Smooth muscle cell (in vitro differentiated cells): Measurements from ENCODE around the gene KAT2B. TPM values are rescaled to one million over a fixed set of nuclear protein-coding genes. Genes with fewer than 3 reads are reported as not detected.

Source experiments
- DNase-seq: peaks from one replicate; lab custom pipeline; 2025; ENCODE audit not compliant: unreplicated experiment; lab: John Stamatoyannopoulos, UW
- H2AFZ ChIP-seq: fragments of 200-600 bp; sonication (generic); 2 replicates; pipeline ENCODE4 v1.6.0; 2016; ENCODE audit warnings: antibody characterized with exemption, low read depth, mild to moderate bottlenecking
- H3F3A ChIP-seq: fragments of 200-600 bp; sonication (generic); 2 replicates; pipeline ENCODE4 v1.6.0; 2017; ENCODE audit warnings: antibody characterized with exemption, low read depth
- H3K27ac ChIP-seq: fragments of 200-600 bp; sonication (generic); 2 replicates; pipeline ENCODE4 v1.5.1; 2016; ENCODE audit warnings: low read depth, mild to moderate bottlenecking
- H3K27me3 ChIP-seq: fragments of 200-600 bp; sonication (generic); 2 replicates; pipeline ENCODE4 v1.6.1; 2016; ENCODE audit warnings: low read depth, mild to moderate bottlenecking
- H3K36me3 ChIP-seq: fragments of 200-600 bp; sonication (generic); 2 replicates; pipeline ENCODE4 v1.5.1; 2016; ENCODE audit warnings: low read depth
- H3K4me1 ChIP-seq: fragments of 200-600 bp; sonication (generic); 2 replicates; pipeline ENCODE4 v1.5.1; 2016; ENCODE audit warnings: low read depth
- H3K4me2 ChIP-seq: fragments of 200-600 bp; sonication (generic); 2 replicates; pipeline ENCODE4 v1.6.0; 2016; ENCODE audit warnings: mild to moderate bottlenecking
- H3K4me3 ChIP-seq: fragments of 200-600 bp; sonication (generic); 2 replicates; pipeline ENCODE4 v1.5.1; 2016; ENCODE audit warnings: mild to moderate bottlenecking
- H3K79me2 ChIP-seq: fragments of 200-600 bp; sonication (generic); 2 replicates; pipeline ENCODE4 v1.6.0; 2016; ENCODE audit warnings: low read depth, mild to moderate bottlenecking
- H3K9ac ChIP-seq: fragments of 200-600 bp; sonication (generic); 2 replicates; pipeline ENCODE4 v1.6.0; 2016; ENCODE audit warnings: low read depth
- H3K9me3 ChIP-seq: fragments of 200-600 bp; sonication (generic); replicated peaks from 2 replicates; pipeline ENCODE4 v1.5.1; 2016; ENCODE audit warnings: low read depth
- H4K20me1 ChIP-seq: fragments of 200-600 bp; sonication (generic); 2 replicates; pipeline ENCODE4 v1.6.0; 2016; ENCODE audit warnings: low read depth
- CTCF ChIP-seq: fragments of 200-600 bp; sonication (generic); IDR thresholded peaks from 2 replicates; pipeline ENCODE4 v1.5.1; 2017; ENCODE audit warnings: borderline replicate concordance, mild to moderate bottlenecking, antibody characterized with exemption; ENCODE audit not compliant: insufficient read depth, poor library complexity, severe bottlenecking
- WGBS: methylation state at CpG from one replicate; pipeline ENCODE4 v1.1.7; 2016; ENCODE audit warnings: low lambda C conversion rate; 5-methylcytosine and 5-hydroxymethylcytosine counted together
- polyA plus RNA-seq: library from polyadenylated mRNA; unstranded; fragments of >200 nt; fragmentation: Nextera tagmentation; extraction: Ambion mirVana; gene quantifications from 2 replicates; pipeline ENCODE4 v1.2.1, GENCODE V29; 2016
- total RNA-seq: library from RNA; depleted of rRNA; stranded (reverse); fragments of >200 nt; gene quantifications from 2 replicates; pipeline ENCODE4 v1.2.3, GENCODE V29; 2014

Gene KAT2B
- total and polyA plus RNA-seq, 2 experiments from 2014 or later, result 1.1 to 6.5 TPM

- TF ChIP-seq CTCF, result no peak
- Histone ChIP-seq H3K27ac (no peak overlapping the region), H3F3A (no peaks in the 10 kb centered on the region), H3K36me3 (no peaks in the 10 kb centered on the region), H3K27me3 (no peaks in the 10 kb centered on the region), H3K9me3 (no peaks in the 10 kb centered on the region), H3K79me2 (no peaks in the 10 kb centered on the region), H3K4me1 (peaks cover 10% of the 10 kb centered on the region), H3K9ac (no peak overlapping the region), H3K4me3 (no peak overlapping the region), H3K4me2 (peak overlapping the region; percentile 4), H4K20me1 (no peaks in the 10 kb centered on the region), H2AFZ (no peak overlapping the region)
- no peak for DNase-seq
Observed at GRCh38 chr3:20147361-20147760, 107.1 kb downstream of the KAT2B start.

GRCh38 chr3:20148466-20148865 lies 108.2 kb downstream of the KAT2B start:
- no peak for DNase-seq
- no peaks in the 10 kb centered on the region for H3F3A ChIP-seq
- no peak for TF ChIP-seq CTCF
- no peak overlapping the region for H3K27ac ChIP-seq
- WGBS, result 33% methylated on average over 10 of the region's 10 CpGs
- no peaks in the 10 kb centered on the region for H3K79me2 ChIP-seq
- no peaks in the 10 kb centered on the region for H3K36me3 ChIP-seq
- no peak overlapping the region for H3K9ac ChIP-seq
- H3K27me3 ChIP-seq, result no peaks in the 10 kb centered on the region
- H3K4me2 ChIP-seq, result peak overlapping the region; percentile 3
- no peaks in the 10 kb centered on the region for H3K9me3 ChIP-seq
- peaks cover 7% of the 10 kb centered on the region for H3K4me1 ChIP-seq
- no peak overlapping the region for H2AFZ ChIP-seq
- H4K20me1 ChIP-seq, result no peaks in the 10 kb centered on the region
- H3K4me3 ChIP-seq, result no peak overlapping the region

GRCh38 chr3:20154078-20154477 lies 113.8 kb downstream of the KAT2B start:
- TF ChIP-seq CTCF, result no peak
- no peak overlapping the region for H2AFZ ChIP-seq
- DNase-seq, result no peak
- no peaks in the 10 kb centered on the region for H3K9me3 ChIP-seq
- no peaks in the 10 kb centered on the region for H3K79me2 ChIP-seq
- no peaks in the 10 kb centered on the region for H4K20me1 ChIP-seq
- peaks cover 3% of the 10 kb centered on the region for H3K4me1 ChIP-seq
- 92% methylated on average over 1 of the region's 1 CpG for WGBS
- H3K27me3 ChIP-seq, result no peaks in the 10 kb centered on the region
- H3K27ac ChIP-seq, result no peak overlapping the region
- no peaks in the 10 kb centered on the region for H3K36me3 ChIP-seq
- no peak overlapping the region for H3K9ac ChIP-seq
- no peak overlapping the region for H3K4me2 ChIP-seq
- H3F3A ChIP-seq, result no peaks in the 10 kb centered on the region
- no peak overlapping the region for H3K4me3 ChIP-seq

- H3K79me2 ChIP-seq, result no peaks in the 10 kb centered on the region
- no peaks in the 10 kb centered on the region for H3K36me3 ChIP-seq
- H4K20me1 ChIP-seq, result no peaks in the 10 kb centered on the region
- H3K27me3 ChIP-seq, result no peaks in the 10 kb centered on the region
- no peaks in the 10 kb centered on the region for H3F3A ChIP-seq
- H3K4me1 ChIP-seq, result peaks cover 3% of the 10 kb centered on the region
- H3K4me3 ChIP-seq, result no peak overlapping the region
- no peak for DNase-seq
- no peak overlapping the region for H3K9ac ChIP-seq
- no peak overlapping the region for H3K4me2 ChIP-seq
- no peak overlapping the region for H2AFZ ChIP-seq
- 99% methylated on average over 4 of the region's 4 CpGs for WGBS
- no peaks in the 10 kb centered on the region for H3K9me3 ChIP-seq
- H3K27ac ChIP-seq, result no peak overlapping the region
- no peak for TF ChIP-seq CTCF
Observed at GRCh38 chr3:20154928-20155327, 114.7 kb downstream of the KAT2B start.
